ENCODE data around the gene SOX10.
"Not testable (repeated sequence)": the region's sequence is repeated elsewhere in the genome, so short reads cannot be mapped to it uniquely, and the experiment has no call there.

The SOX10 gene

DNA sequence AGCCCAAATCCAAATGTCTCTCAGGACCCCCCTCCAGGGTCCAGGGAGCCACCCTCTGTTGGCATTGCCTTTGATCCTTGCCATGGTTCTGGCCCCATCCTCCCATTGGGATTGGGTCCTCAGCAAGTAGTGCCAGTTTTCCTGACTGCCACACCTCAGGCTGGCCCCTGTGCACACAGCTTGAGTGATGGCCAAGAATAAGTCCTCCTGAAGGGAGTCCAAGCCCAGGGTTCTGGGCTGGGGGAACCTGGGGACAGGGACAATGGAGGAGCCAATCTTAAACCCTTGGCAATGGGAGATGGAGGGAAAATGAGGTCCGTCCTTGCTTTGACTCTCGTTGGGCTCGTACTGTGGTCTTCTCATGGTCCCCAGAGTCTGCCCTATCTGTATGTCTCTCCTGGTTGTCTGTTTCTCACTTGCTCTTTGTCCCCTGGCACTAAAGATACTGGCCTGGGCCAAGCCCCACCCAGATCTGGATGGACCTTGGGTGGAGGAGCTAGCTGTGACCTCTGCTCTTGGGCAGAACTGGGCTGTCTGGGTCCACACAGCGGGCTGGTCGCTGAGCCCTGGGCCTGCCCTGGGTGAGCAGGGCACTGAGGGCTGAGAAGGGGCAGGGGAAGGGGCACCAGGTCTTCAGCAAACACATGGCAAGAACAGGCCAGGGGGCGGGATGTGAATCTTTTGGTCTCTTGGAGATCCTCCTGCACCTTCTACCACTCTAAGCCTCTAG lies 2.9 kb downstream of the SOX10 start:
- H3K36me3 ChIP-seq (ENCODE audit: control insufficient read depth, insufficient read depth, low read length), result peaks cover 4% of the 10 kb centered on the region
- H3K27me3 ChIP-seq (ENCODE audit: control insufficient read depth, insufficient read depth, low read length), result peaks cover 5% of the 10 kb centered on the region
- peaks cover 8% of the 10 kb centered on the region for H3K4me1 ChIP-seq (ENCODE audit: control insufficient read depth, insufficient read depth, low read length)
- H3K9ac ChIP-seq (ENCODE audit: low read depth, low read length), result no peak overlapping the region
- H3K4me3 ChIP-seq (ENCODE audit: low read depth, low read length), result no peak overlapping the region
- no peaks in the 10 kb centered on the region for H3K9me3 ChIP-seq (ENCODE audit: control insufficient read depth, insufficient read depth, low read length)

GRCh38 chr22:37979782-37980181 lies 4.6 kb downstream of the SOX10 start:
- no peak overlapping the region for H3K9ac ChIP-seq (ENCODE audit: low read depth, low read length)
- H3K4me3 ChIP-seq (ENCODE audit: low read depth, low read length), result no peak overlapping the region
- peaks cover 13% of the 10 kb centered on the region for H3K36me3 ChIP-seq (ENCODE audit: control insufficient read depth, insufficient read depth, low read length)
- H3K4me1 ChIP-seq (ENCODE audit: control insufficient read depth, insufficient read depth, low read length), result peaks cover 5% of the 10 kb centered on the region
- no peaks in the 10 kb centered on the region for H3K9me3 ChIP-seq (ENCODE audit: control insufficient read depth, insufficient read depth, low read length)
- peaks cover 3% of the 10 kb centered on the region for H3K27me3 ChIP-seq (ENCODE audit: control insufficient read depth, insufficient read depth, low read length)

DNA sequence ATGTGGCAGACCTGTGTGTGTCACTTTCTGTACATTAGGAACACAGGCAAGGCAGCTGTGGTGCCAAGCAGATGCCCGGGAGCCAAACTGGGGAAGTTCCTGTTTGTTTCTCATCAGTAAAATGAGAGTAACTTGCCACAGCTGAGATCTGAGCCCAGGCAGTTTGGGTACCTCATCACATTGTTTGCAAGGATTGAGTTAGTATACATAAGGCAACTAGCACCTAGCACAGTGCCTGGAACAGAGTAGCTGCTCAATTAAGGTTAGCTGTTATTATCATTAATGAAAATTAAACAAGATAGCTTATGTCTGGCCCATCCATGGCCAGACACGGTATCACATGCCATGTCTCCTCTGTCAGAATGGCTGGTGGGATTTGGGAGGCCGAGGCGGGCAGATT lies 7.8 kb downstream of the SOX10 start:
- Histone ChIP-seq H3K9me3 (ENCODE audit: control insufficient read depth, insufficient read depth, low read length) (no peaks in the 10 kb centered on the region), H3K9ac (ENCODE audit: low read depth, low read length) (no peak overlapping the region), H3K27me3 (ENCODE audit: control insufficient read depth, insufficient read depth, low read length) (no peaks in the 10 kb centered on the region), H3K4me1 (ENCODE audit: control insufficient read depth, insufficient read depth, low read length) (peaks cover 3% of the 10 kb centered on the region), H3K36me3 (ENCODE audit: control insufficient read depth, insufficient read depth, low read length) (peaks cover 22% of the 10 kb centered on the region), H3K4me3 (ENCODE audit: low read depth, low read length) (no peak overlapping the region)

- peaks cover 22% of the 10 kb centered on the region for H3K36me3 ChIP-seq (ENCODE audit: control insufficient read depth, insufficient read depth, low read length)
- not testable (repeated sequence) for H3K4me3 ChIP-seq (ENCODE audit: low read depth, low read length); H3K9ac ChIP-seq (ENCODE audit: low read depth, low read length); H3K9me3 ChIP-seq (ENCODE audit: control insufficient read depth, insufficient read depth, low read length); H3K27me3 ChIP-seq (ENCODE audit: control insufficient read depth, insufficient read depth, low read length); H3K4me1 ChIP-seq (ENCODE audit: control insufficient read depth, insufficient read depth, low read length)
These were observed 8.3 kb downstream of the SOX10 start for GRCh38 chr22:37976022-37976421.

- Histone ChIP-seq H3K36me3 (ENCODE audit: control insufficient read depth, insufficient read depth, low read length) (peaks cover 22% of the 10 kb centered on the region), H3K4me3 (ENCODE audit: low read depth, low read length) (no peak overlapping the region), H3K4me1 (ENCODE audit: control insufficient read depth, insufficient read depth, low read length) (peaks cover 12% of the 10 kb centered on the region), H3K9ac (ENCODE audit: low read depth, low read length) (no peak overlapping the region), H3K9me3 (ENCODE audit: control insufficient read depth, insufficient read depth, low read length) (no peaks in the 10 kb centered on the region), H3K27me3 (ENCODE audit: control insufficient read depth, insufficient read depth, low read length) (no peaks in the 10 kb centered on the region)
These were observed 9.2 kb downstream of the SOX10 start for GRCh38 chr22:37975153-37975552.

GRCh38 chr22:37973271-37974170 lies 10.8 kb downstream of the SOX10 start:
- H3K4me3 ChIP-seq (ENCODE audit: low read depth, low read length), result no peak overlapping the region

DNA sequence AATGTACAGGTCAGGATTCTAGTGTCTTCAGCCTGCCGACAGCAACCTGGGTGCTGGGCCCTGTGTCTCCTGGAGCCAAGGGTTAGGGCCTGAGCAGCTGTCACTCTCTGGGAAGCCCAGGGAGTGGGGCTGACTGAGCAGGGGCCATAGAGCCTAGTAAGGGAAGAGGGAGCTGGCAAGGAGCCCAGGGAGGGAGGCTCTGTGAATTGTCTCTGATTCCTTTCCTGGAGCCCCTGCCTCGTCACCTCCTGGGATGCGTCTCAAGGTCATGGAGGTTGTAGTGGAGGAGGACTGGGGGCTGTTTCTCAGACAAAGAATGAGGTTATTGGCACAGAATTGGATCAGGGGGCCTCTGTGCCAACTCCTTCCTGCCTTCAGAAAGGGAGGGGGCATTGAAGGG lies 11.8 kb downstream of the SOX10 start:
- no peak overlapping the region for H3K4me3 ChIP-seq (ENCODE audit: low read depth, low read length)
- peaks cover 12% of the 10 kb centered on the region for H3K4me1 ChIP-seq (ENCODE audit: control insufficient read depth, insufficient read depth, low read length)
- H3K36me3 ChIP-seq (ENCODE audit: control insufficient read depth, insufficient read depth, low read length), result peaks cover 25% of the 10 kb centered on the region
- no peak overlapping the region for H3K9ac ChIP-seq (ENCODE audit: low read depth, low read length)
- H3K27me3 ChIP-seq (ENCODE audit: control insufficient read depth, insufficient read depth, low read length), result no peaks in the 10 kb centered on the region
- H3K9me3 ChIP-seq (ENCODE audit: control insufficient read depth, insufficient read depth, low read length), result no peaks in the 10 kb centered on the region

More at GRCh38 chr22:37973271-37974170, 10.8 kb downstream of the SOX10 start:
- H3K9ac ChIP-seq (ENCODE audit: low read depth, low read length), result no peak overlapping the region
- H3K36me3 ChIP-seq (ENCODE audit: control insufficient read depth, insufficient read depth, low read length), result peaks cover 24% of the 10 kb centered on the region
- H3K9me3 ChIP-seq (ENCODE audit: control insufficient read depth, insufficient read depth, low read length), result no peaks in the 10 kb centered on the region
- H3K27me3 ChIP-seq (ENCODE audit: control insufficient read depth, insufficient read depth, low read length), result no peaks in the 10 kb centered on the region
- peaks cover 12% of the 10 kb centered on the region for H3K4me1 ChIP-seq (ENCODE audit: control insufficient read depth, insufficient read depth, low read length)

DNA sequence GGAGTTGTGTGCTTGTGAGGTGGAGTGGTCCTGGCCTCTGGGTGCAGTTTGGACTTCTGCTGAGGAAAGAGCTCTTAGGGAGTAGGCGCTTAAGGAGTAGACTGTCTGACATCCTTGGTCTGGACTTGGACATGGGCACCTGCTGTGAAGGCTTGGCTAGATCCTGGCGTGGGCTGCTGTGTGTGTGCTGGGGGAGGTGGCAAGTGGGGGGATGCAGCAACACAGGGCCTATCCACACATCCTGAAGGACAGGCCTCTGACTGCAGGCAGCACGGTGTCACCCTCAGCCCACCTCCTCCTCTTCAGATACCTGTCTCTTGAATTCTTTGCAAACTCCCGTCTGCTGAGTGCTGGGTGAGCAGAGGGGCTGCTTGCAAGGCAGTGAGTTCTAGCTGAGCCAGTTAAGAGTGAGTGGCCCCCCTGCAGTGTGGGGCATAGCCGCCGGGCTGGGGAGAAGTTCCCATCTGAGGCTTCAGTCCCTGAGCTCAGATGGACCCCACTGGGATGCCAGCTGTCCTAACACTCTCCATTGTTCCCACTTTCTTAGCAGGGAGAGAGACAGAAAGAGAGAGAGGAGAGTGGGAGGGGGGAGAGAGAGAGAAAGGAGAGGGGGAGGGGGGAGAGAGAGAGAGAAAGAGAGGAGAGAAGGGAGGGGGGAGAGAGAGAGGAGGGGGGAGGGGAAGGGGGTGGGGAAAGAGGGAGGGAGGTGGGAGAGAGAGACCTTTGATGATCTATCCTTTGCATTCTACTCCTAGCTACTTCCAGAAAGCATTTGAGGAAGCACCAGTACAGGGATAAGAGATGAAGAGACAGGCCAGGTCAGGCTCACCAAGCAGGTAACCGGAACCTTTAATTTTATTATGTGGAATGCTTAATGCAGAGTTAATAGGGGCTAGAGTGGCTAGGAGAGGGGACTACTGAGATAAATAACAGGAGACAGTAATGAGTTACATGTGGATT lies 12.6 kb downstream of the SOX10 start:
- Histone ChIP-seq H3K36me3 (ENCODE audit: control insufficient read depth, insufficient read depth, low read length) (peaks cover 31% of the 10 kb centered on the region), H3K9me3 (ENCODE audit: control insufficient read depth, insufficient read depth, low read length) (no peaks in the 10 kb centered on the region), H3K27me3 (ENCODE audit: control insufficient read depth, insufficient read depth, low read length) (no peaks in the 10 kb centered on the region), H3K4me1 (ENCODE audit: control insufficient read depth, insufficient read depth, low read length) (peaks cover 12% of the 10 kb centered on the region), H3K4me3 (ENCODE audit: low read depth, low read length) (no peak overlapping the region), H3K9ac (ENCODE audit: low read depth, low read length) (no peak overlapping the region)

DNA sequence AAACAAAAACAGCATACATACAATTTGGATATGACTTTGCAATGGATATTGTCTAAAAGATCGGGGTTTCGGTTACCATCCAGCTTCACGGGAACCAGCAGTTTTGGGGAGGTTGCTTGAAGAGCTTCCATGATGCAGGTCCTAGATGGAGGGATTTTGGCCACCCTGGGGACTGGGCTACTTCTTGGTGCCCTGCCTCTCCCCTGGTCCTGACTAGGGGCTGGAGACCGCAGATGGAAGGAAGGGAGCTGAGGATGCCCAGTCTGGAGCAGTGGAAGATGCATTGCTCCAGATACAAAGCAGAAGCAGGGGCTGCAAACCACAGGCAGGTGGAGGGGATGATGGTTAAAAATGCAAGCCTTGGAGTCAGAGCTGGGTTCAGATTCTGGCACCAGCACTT lies 13.5 kb downstream of the SOX10 start:
- Histone ChIP-seq H3K9ac (ENCODE audit: low read depth, low read length) (no peak overlapping the region), H3K36me3 (ENCODE audit: control insufficient read depth, insufficient read depth, low read length) (peaks cover 27% of the 10 kb centered on the region), H3K27me3 (ENCODE audit: control insufficient read depth, insufficient read depth, low read length) (no peaks in the 10 kb centered on the region), H3K9me3 (ENCODE audit: control insufficient read depth, insufficient read depth, low read length) (no peaks in the 10 kb centered on the region), H3K4me3 (ENCODE audit: low read depth, low read length) (no peak overlapping the region), H3K4me1 (ENCODE audit: control insufficient read depth, insufficient read depth, low read length) (peaks cover 12% of the 10 kb centered on the region)

DNA sequence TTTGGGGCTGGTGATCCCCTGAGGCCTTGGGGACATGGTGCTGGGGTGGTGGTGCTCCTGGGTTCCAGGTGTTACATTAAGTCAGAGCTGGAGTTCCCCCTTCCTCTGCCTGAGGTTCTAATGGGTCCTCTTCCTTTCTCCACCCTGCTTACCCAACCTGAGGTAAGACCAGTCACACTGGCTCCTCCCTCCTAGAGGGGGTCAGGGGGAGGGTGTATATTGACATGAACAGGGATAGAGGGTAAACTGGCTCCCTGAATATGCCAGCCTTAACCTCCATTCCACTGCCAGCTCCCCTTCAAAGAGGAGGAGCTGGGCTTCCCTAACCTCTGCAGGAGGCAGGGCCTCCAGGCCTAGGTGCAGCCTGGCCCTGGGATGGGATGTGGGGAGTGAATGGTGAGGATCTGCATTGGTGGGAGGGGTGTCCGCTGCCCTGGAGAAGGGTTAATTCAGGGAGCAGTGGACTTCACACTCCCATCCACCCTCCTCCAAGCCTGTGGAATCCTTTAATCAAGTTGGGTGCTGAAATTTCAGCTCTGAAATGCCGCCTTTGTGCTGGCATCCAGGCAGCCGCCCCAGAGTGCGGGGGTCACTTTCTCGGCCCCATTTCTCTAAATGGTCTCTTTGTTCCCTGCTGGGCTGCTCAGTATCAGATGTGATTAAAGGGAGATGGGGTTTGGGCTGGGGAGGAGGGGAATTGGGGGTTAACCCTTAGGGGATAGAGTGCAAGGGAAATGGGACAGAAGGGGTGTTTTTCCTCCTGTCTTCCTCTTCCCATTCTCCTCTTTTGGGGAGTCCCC lies 15.7 kb downstream of the SOX10 start:
- Histone ChIP-seq H3K36me3 (ENCODE audit: control insufficient read depth, insufficient read depth, low read length) (peaks cover 18% of the 10 kb centered on the region), H3K9me3 (ENCODE audit: control insufficient read depth, insufficient read depth, low read length) (no peaks in the 10 kb centered on the region)

More for the DNA sequence above, 15.7 kb downstream of the SOX10 start:
- Histone ChIP-seq H3K4me3 (ENCODE audit: low read depth, low read length) (no peak overlapping the region), H3K9ac (ENCODE audit: low read depth, low read length) (no peak overlapping the region), H3K4me1 (ENCODE audit: control insufficient read depth, insufficient read depth, low read length) (peaks cover 12% of the 10 kb centered on the region), H3K27me3 (ENCODE audit: control insufficient read depth, insufficient read depth, low read length) (no peaks in the 10 kb centered on the region)
